Measurements from ENCODE around the gene SF3A1.

DNA sequence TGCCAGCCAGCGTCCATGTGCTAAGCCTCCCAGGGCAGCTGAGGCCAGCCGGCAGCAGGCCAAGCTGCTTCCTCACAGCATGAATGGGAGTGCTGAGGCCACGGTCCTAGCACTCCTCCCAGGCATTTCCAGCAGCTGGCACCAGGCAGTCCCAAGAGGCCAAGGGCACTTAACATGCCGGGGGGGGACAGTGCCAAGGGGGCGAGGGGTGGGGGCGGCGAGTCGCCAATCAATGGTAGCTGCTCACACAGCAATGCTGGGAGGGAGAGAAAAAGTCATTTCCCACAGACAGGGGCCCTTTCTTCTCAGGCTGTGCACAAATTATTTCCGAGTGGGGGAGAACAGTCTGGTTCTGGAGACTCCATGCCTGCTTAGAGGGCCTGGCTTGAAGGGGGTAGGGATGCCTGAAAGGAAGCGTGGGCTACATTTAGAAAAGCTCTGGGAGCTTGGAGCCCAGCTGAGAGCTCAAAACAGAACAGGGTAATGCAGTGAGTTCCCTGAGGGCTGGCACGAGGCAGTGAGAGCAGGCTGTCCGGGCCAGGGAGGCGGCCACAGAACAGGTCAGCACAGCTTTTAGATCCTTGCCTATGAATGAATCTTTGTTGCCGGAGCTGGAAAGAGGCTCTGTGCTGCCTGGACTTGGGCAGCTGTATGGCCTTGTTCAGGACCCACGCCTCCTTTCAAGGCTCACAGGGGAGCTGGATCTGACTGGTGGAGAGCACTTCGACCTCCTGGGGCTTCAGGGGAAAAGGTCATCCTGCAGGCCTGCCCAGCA is 15.6 kb downstream of the SF3A1 start:
- TF ChIP-seq CTCF (conservative IDR thresholded peaks at IDR 0.05 in 1 of 2, IDR thresholded peaks at IDR 0.05 in 1 of 2; ENCODE audit: extremely low read depth in 1 of 2, insufficient read depth in 1 of 2, low read depth in 1 of 2, low read length in 2 of 2) (no peak), EZH2 (IDR thresholded peaks at IDR 0.05; ENCODE audit: borderline replicate concordance, low read length) (no peak)

Measured in mammary epithelial cell (primary cell).